OCI-LY1 (cell line): ENCODE results near the gene MRPL43.
A peak's percentile ranks its signal among the peaks of the same experiment; 100 is the strongest.

Source experiments
- H2AFZ ChIP-seq: fragments of 200-600 bp; sonication (generic), shearing (Covaris generic); 2 replicates; pipeline ENCODE4 v1.6.0; 2014; ENCODE audit warnings: antibody characterized with exemption, mild to moderate bottlenecking, low read length
- H3F3A ChIP-seq: fragments of 200-600 bp; sonication (generic), shearing (Covaris generic); 2 replicates; pipeline ENCODE4 v1.6.0; 2014; ENCODE audit warnings: mild to moderate bottlenecking, antibody characterized with exemption, low read length, moderate library complexity; ENCODE audit not compliant: insufficient read depth
- H3K27ac ChIP-seq: fragments of 200-600 bp; sonication (generic); 2 replicates; pipeline ENCODE4 v1.5.1; 2014; ENCODE audit warnings: low read length, mixed run types, mild to moderate bottlenecking, low read depth; ENCODE audit not compliant: poor library complexity, severe bottlenecking
- H3K27me3 ChIP-seq: fragments of 200-600 bp; sonication (generic); 2 replicates; pipeline ENCODE4 v1.6.0; 2014; ENCODE audit warnings: antibody characterized with exemption, mild to moderate bottlenecking, low read length, moderate library complexity; ENCODE audit not compliant: insufficient read depth
- H3K36me3 ChIP-seq: fragments of 200-600 bp; sonication (generic); 2 replicates; pipeline ENCODE4 v1.6.1; 2014; ENCODE audit warnings: mild to moderate bottlenecking, antibody characterized with exemption, low read length, moderate library complexity, mixed read lengths; ENCODE audit not compliant: insufficient read depth
- H3K4me1 ChIP-seq: fragments of 200-600 bp; sonication (generic); 2 replicates; pipeline ENCODE4 v1.5.1; 2014; ENCODE audit warnings: mild to moderate bottlenecking, low read length, moderate library complexity; ENCODE audit not compliant: insufficient read depth, severe bottlenecking
- H3K4me2 ChIP-seq: fragments of 200-600 bp; sonication (generic), shearing (Covaris generic); 2 replicates; pipeline ENCODE4 v1.6.1; 2014; ENCODE audit warnings: low read length
- H3K4me3 ChIP-seq: fragments of 200-600 bp; sonication (generic); 2 replicates; pipeline ENCODE4 v1.5.1; 2014; ENCODE audit warnings: low read length, low read depth, mild to moderate bottlenecking, mixed read lengths; ENCODE audit not compliant: poor library complexity, severe bottlenecking
- H3K79me2 ChIP-seq: fragments of 200-600 bp; shearing (Covaris generic); 2 replicates; pipeline ENCODE4 v1.6.1; 2016; ENCODE audit warnings: mixed run types, low read length, mixed read lengths; ENCODE audit not compliant: insufficient read depth
- H3K9ac ChIP-seq: fragments of 200-600 bp; sonication (generic), shearing (Covaris generic); 2 replicates; pipeline ENCODE4 v1.6.1; 2014; ENCODE audit warnings: mild to moderate bottlenecking, low read length, mixed read lengths
- H3K9me2 ChIP-seq: fragments of 200-600 bp; sonication (generic), shearing (Covaris generic); 2 replicates; pipeline ENCODE4 v1.6.1; 2014; ENCODE audit warnings: low read depth, mild to moderate bottlenecking, low read length, mixed read lengths
- H3K9me3 ChIP-seq: fragments of 200-600 bp; shearing (Covaris generic); 2 replicates; pipeline ENCODE4 v1.6.1; 2014; ENCODE audit warnings: low read length, mixed read lengths
- H4K20me1 ChIP-seq: fragments of 200-600 bp; sonication (generic), shearing (Covaris generic); 2 replicates; pipeline ENCODE4 v1.6.0; 2016; ENCODE audit warnings: mild to moderate bottlenecking, low read length; ENCODE audit not compliant: insufficient read depth
- EZH2 ChIP-seq: fragments of 200-600 bp; sonication (generic), shearing (Covaris generic); IDR thresholded peaks from 2 replicates; pipeline ENCODE4 v1.8.0; 2017; ENCODE audit warnings: borderline replicate concordance, mixed run types, mild to moderate bottlenecking, antibody characterized with exemption, low read length, moderate library complexity, mixed read lengths
- TF ChIP-seq, protein P1 (sequence below): fragments of 200-600 bp; sonication (generic), shearing (Covaris generic); IDR thresholded peaks from 2 replicates; pipeline ENCODE4 v1.5.1; 2017; ENCODE audit warnings: mild to moderate bottlenecking, antibody characterized with exemption, low read length, moderate library complexity, mixed read lengths

Gene MRPL43

DNA sequence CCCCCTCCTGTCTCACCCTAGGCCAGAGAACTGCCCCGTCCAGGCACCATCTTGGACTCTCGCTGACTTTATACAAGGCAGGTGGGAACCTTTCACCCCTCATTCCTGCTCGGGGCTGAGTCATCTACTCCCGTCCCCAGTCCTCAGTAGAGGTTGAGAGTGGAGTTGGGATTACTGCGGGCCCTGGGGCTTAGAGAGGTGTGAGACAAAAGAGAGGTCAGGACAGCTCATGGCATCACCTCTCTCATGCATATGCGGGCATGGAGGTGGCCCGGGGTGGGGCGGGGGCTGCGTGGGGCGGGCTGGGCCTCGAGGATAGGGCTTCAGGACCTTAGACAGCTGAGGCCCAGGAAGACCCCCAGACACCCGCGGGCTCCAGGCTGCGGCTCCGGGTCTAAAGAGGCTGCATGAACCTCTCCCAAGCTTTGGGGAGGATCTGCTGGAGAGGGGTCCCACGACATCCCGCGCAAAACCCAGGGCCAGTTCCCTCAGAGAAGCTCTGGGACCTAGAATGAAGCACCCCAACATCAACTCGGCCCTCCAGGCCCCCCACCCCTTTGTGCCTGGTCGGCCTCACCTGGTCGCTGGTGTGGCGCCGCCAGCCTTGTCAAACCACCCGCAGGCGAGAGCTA, 43.3 kb upstream of the MRPL43 start:
- Histone ChIP-seq H3K4me3 (peak overlapping the region; percentile 53), H3K36me3 (no peaks in the 10 kb centered on the region), H4K20me1 (no peaks in the 10 kb centered on the region), H2AFZ (no peak overlapping the region), H3K4me1 (peaks cover 10% of the 10 kb centered on the region), H3K9me3 (no peaks in the 10 kb centered on the region), H3K27me3 (0 out of 2 replicates have a peak, but pooled peaks cover 4% of the 10 kb centered on the region), H3K79me2 (no peaks in the 10 kb centered on the region), H3K27ac (no peak overlapping the region), H3K4me2 (peak overlapping the region; percentile 58), H3F3A (no peaks in the 10 kb centered on the region), H3K9ac (no peak overlapping the region), H3K9me2 (no peaks in the 10 kb centered on the region)
- no peak for TF ChIP-seq EZH2
- TF ChIP-seq, protein P1, sequence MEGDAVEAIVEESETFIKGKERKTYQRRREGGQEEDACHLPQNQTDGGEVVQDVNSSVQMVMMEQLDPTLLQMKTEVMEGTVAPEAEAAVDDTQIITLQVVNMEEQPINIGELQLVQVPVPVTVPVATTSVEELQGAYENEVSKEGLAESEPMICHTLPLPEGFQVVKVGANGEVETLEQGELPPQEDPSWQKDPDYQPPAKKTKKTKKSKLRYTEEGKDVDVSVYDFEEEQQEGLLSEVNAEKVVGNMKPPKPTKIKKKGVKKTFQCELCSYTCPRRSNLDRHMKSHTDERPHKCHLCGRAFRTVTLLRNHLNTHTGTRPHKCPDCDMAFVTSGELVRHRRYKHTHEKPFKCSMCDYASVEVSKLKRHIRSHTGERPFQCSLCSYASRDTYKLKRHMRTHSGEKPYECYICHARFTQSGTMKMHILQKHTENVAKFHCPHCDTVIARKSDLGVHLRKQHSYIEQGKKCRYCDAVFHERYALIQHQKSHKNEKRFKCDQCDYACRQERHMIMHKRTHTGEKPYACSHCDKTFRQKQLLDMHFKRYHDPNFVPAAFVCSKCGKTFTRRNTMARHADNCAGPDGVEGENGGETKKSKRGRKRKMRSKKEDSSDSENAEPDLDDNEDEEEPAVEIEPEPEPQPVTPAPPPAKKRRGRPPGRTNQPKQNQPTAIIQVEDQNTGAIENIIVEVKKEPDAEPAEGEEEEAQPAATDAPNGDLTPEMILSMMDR, result no peak

DNA sequence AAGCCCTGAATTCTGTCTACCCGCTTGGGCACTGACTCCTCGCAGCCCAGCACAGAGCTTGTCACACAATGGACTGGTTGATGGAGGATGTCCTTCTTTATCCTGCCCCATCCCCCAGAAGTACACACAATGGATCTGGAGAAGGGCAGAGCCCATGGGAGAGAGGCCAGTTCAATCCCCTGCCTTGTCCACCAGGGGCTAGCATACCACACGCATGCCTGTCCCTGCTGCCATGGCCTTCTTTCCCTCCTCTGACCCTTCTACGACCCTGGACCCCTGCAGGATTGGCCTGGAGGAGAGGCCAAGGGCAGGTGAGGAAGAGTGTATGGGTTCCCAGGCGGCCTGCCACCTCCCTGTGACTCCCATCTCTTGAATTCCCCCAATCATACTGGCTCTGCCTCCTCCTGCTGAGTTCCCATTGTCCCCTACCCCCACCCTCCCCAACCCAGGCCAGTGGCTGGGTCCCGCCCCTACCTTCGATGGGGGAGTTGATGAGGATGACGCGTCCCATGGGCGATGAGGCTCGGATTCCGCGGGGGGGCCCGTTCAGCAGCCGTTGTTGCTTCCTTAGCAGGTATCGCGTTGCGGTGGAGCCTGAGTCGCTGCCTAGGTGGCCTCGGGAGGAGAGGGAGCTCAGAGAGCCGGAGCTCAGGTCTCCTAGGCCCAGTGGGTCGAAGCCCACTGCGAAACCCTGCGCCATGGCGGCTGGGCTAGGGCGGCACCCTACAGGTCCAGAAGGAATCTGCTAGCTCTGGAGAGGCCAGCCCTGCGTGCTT, 42.4 kb upstream of the MRPL43 start:
- H3K9me3 ChIP-seq, result no peaks in the 10 kb centered on the region
- no peaks in the 10 kb centered on the region for H3K79me2 ChIP-seq
- no peak overlapping the region for H2AFZ ChIP-seq
- no peaks in the 10 kb centered on the region for H3K9me2 ChIP-seq
- no peaks in the 10 kb centered on the region for H3F3A ChIP-seq
- H3K36me3 ChIP-seq, result no peaks in the 10 kb centered on the region
- H3K4me2 ChIP-seq, result no peak overlapping the region
- H3K27ac ChIP-seq, result no peak overlapping the region
- TF ChIP-seq, protein P1, result no peak
- TF ChIP-seq EZH2, result no peak
- 0 out of 2 replicates have a peak, but pooled peaks cover 4% of the 10 kb centered on the region for H3K27me3 ChIP-seq
- H3K9ac ChIP-seq, result no peak overlapping the region
- H3K4me1 ChIP-seq, result peaks cover 10% of the 10 kb centered on the region
- H3K4me3 ChIP-seq, result no peak overlapping the region
- H4K20me1 ChIP-seq, result no peaks in the 10 kb centered on the region

DNA sequence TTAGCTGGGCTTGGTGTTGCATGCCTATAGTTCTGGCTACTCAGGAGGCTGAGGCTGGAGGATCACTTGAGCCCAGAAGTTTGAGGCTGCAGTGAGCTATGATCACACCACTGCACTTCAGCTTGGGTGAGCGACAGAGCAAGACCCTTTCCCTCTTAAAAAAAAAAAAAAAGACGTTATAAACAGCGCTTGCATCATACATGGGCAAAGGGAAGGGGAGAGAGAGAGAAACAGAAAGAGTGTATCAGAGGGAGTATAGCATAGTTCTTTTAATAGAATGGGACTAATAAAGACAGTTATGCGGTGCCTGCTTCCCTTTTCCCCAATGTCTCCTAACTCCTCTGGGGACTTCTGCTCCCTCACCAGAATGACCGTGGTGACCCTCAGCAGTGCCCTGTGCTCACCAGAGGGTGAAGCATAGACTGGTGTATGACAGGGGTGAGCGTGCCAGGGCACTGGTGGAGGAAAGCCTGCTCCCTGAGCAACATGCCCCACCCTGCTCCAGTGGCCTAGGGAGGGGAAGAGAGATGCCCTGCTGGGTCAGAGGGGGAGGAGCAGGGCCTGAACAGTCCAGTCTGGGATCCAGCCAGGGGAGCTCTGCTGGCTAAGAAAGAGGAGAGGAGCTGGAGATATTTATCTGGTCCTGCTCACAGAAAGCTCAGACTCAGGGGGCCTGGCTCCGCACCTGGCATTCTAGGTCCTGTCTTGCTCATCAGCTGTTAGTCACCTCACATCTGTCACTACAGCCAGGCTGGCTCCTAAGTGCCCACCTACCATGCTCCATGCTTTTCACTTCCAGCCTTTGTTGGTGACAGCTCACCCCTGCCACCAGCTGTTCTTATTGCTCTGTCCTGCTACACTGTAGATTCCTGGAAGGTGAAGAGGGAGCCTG, 41.4 kb upstream of the MRPL43 start:
- no peaks in the 10 kb centered on the region for H3K9me2 ChIP-seq
- no peaks in the 10 kb centered on the region for H3K9me3 ChIP-seq
- H3K4me1 ChIP-seq, result peaks cover 10% of the 10 kb centered on the region
- H3K9ac ChIP-seq, result no peak overlapping the region
- no peaks in the 10 kb centered on the region for H3F3A ChIP-seq
- H3K27ac ChIP-seq, result no peak overlapping the region
- TF ChIP-seq EZH2, result no peak
- TF ChIP-seq, protein P1, result no peak
- H3K27me3 ChIP-seq, result 0 out of 2 replicates have a peak, but pooled peaks cover 4% of the 10 kb centered on the region
- no peak overlapping the region for H2AFZ ChIP-seq
- H4K20me1 ChIP-seq, result no peaks in the 10 kb centered on the region
- H3K4me3 ChIP-seq, result no peak overlapping the region
- H3K36me3 ChIP-seq, result no peaks in the 10 kb centered on the region
- no peak overlapping the region for H3K4me2 ChIP-seq
- H3K79me2 ChIP-seq, result no peaks in the 10 kb centered on the region
